ENCODE results near the gene ADIRF.
"Not testable (repeated sequence)": the region's sequence is repeated elsewhere in the genome, so short reads cannot be mapped to it uniquely, and the experiment has no call there.

Gene ADIRF

GRCh38 chr10:86946213-86947155 is 21.8 kb upstream of the ADIRF start:
- DNase-seq (ENCODE audit: low read depth in 3 of 3), result no peak

- not testable (repeated sequence) for DNase-seq (ENCODE audit: low read depth in 3 of 3)
Observed at GRCh38 chr10:86947806-86948205, 20.5 kb upstream of the ADIRF start.

GRCh38 chr10:86950349-86950748 is 17.9 kb upstream of the ADIRF start:
- no peak for DNase-seq (ENCODE audit: low read depth in 3 of 3)

- no peak for DNase-seq (ENCODE audit: low read depth in 3 of 3)
Observed at GRCh38 chr10:86951184-86951761, 17.0 kb upstream of the ADIRF start.

GRCh38 chr10:86952106-86952505 is 16.2 kb upstream of the ADIRF start:
- DNase-seq (ENCODE audit: low read depth in 3 of 3), result no peak

GRCh38 chr10:86952697-86953096 is 15.6 kb upstream of the ADIRF start:
- not testable (repeated sequence) for DNase-seq (ENCODE audit: low read depth in 3 of 3)

GRCh38 chr10:86953747-86954680 is 14.3 kb upstream of the ADIRF start:
- no peak for DNase-seq (ENCODE audit: low read depth in 3 of 3)

GRCh38 chr10:86954681-86955500 is 13.4 kb upstream of the ADIRF start:
- no peak for DNase-seq (ENCODE audit: low read depth in 3 of 3)

- no peak for DNase-seq (ENCODE audit: low read depth in 3 of 3)
Observed at GRCh38 chr10:86955501-86956194, 12.6 kb upstream of the ADIRF start.

- no peak for DNase-seq (ENCODE audit: low read depth in 3 of 3)
Observed at GRCh38 chr10:86956195-86956847, 12.0 kb upstream of the ADIRF start.

- DNase-seq (ENCODE audit: low read depth in 3 of 3), result no peak
Observed at GRCh38 chr10:86956848-86957448, 11.3 kb upstream of the ADIRF start.

GRCh38 chr10:86957471-86958115 is 10.7 kb upstream of the ADIRF start, which contains the start of gene MMRN2:
MMRN2 (minus strand) TSS chr10:86957615; CDS start chr10:86957541, 74 bp downstream.
- DNase-seq (ENCODE audit: low read depth in 3 of 3), result no peak

- DNase-seq (ENCODE audit: low read depth in 3 of 3), result no peak
Observed at GRCh38 chr10:86958116-86958900, 10.0 kb upstream of the ADIRF start, which contains the start of gene SNCG. SNCG (plus strand) TSS chr10:86958599; CDS start chr10:86958698, 99 bp downstream.

- no peak for DNase-seq (ENCODE audit: low read depth in 3 of 3)
Observed at GRCh38 chr10:86958901-86959736, 9.2 kb upstream of the ADIRF start.

GRCh38 chr10:86959737-86960002 is 8.6 kb upstream of the ADIRF start:
- no peak for DNase-seq (ENCODE audit: low read depth in 3 of 3)

- DNase-seq (ENCODE audit: low read depth in 3 of 3), result no peak
Observed at GRCh38 chr10:86960003-86960862, 8.0 kb upstream of the ADIRF start.
